CD4-positive, alpha-beta T cell treated with Interleukin-1 beta for 1 hour (primary cell): Measurements from ENCODE around the gene ARHGEF7.

ENCODE experiments used
- DNase-seq, 2 donors: peaks; one replicate each; pipeline ENCODE4 v3.0.0-alpha.2; 2020 to 2022

Gene ARHGEF7

DNA sequence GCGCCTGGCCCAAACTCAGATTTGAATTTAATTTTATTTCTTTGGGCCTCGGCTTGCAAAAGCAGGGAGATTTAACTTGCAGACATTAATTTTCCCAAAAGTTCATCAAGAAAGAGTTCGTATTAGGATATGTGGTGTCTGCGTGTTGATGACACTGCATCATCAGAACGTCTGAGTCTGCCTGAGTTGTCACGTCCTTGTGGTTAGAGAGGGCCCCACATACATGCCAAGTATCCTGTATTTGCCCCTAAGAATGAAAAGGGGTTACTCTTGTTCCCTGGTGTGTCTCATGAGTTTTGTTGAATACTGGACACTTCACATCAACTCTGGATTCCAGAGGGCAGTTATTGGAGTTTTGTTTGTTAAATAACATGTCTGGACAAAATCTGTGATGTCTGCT is 199.7 kb downstream of the ARHGEF7 start:
- DNase-seq: no peak

DNA sequence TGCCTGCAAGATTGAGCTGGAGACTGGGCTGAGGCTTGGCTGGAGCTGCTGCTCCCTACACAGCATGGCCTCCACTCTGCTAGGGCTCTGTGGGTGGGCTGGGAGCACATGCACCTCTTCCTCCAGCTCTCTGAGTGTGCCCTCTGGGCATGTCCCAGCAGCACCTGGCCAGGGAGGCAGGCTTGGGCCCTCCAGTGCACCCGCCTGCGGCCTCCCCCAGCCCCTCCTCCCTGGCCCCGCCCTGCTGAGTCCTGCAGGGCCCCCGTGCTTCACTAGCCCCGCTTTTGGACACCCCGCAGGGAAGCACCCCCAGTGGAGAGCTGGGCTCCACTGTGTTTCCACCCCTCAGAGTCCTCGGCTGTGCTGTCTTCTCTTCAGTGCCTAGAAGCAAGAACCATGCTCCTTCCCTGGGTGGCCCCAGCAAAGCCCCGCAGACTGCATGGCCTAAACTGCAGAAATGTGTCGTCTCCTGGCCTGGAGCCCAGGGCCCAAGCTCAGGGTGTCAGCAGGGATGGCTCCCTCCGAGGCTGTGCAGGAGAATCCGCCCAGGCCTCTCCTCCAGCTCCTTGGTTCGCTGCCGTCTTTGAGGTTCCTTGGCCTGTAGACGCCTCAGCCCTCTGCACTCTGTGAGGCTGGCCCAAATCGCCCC is 200.4 kb downstream of the ARHGEF7 start:
- DNase-seq: no peak

DNA sequence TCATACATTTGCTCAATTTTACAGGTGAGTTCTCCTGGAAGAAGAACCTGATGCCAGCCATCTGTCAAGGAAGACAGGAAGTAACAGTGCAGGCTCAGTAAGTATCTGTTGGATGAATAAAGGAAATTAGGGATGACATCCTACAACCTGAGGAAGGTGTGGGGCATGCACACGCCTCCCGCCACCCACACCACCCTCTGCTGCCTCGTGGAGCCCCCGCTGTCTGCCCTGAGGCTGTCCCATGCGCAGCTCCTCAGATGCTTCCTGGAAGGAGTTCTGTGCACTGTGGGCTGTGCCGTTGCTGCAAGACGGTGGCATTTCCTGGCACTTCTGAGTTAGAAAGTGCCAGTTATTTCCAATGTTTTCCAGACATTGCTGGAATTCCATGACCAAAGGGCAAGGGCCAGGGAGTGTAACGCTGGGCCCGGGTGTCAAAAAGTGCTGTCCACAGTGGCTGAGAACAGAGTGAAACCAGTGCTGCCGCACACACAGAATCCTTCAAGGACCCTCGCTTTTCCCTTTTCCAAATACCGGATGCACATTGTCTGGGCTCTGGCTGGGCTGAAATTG is 201.1 kb downstream of the ARHGEF7 start:
- DNase-seq: no peak

DNA sequence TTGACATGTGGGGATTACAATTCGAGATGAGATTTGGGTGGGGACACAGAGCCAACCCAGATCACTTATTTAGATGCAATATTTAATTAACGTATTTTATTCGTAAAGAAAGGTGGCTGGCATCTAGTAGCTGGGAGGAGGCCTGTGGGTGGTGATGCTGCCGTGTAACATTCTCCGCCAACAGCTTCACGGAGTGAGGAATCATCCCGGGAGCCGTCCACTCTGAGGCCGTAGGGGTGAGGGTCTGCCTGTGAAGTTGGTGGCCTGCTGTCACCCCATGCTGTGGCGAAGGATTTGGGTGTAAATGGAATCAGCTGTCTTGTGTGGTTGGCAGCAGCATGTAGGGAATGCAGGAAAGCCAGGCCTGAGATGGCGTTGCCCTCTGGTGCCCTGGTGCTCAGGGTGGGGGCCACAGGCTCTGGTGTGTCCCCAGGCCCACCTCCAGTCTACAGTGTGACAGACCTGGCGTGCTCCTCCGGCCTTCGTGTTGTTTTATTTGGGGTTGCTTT is 202.0 kb downstream of the ARHGEF7 start:
- DNase-seq: no peak

DNA sequence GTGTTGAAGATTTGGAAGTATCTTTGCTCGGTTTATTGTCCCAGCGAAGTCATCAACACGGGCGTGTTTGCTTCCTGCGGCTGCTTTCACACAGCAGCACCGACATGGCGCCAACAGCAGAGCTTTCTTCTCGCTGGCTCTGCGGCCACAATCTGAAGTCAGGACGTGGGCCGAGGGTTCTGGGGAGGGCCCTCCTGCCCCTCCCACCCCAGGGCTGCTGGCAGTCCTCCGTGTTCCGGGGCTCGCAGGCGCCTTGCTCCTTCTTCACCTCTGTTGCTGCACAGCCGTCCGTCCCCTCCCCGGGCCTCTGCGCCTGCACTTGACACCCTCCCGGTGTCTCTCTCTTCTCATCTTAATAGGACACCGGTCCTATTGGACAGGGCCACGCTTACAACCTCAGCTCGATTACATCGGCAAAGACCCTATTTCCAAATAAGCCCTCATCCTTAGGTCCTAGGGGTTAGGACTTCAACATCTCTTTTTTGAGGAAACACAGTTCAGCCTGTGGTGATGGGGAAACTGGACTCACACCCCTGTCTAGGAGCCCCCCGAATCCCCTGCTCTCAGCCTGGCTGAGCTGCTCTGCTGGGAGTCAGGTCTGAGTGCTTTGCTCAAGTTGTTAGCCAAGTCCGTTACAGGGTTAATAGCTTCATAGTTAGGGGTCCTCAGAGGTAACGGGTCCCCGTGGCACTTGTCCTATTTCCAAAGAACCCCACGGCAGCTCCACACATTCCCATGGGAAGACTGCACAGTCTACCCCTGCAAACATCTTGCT is 202.6 kb downstream of the ARHGEF7 start:
- no peak for DNase-seq

DNA sequence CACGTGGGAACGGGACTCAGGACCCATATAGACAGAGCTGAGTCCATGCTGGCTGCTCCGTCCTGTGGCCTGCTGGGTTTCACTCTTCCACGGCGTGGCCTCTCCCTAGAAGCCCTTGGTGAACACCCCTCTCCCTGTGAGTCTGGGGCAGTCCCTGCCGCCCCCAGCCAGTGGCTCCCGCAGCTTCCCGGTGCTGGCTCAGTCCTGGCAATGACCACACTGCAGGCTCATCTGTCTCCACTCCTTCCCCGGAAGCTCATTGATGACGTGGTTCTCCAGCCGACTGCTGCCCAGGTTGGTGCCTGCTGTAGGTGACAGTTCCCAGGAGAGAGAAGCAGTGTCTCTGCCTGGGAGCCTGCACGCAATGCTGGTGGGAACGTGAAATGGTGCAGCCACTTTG is 203.3 kb downstream of the ARHGEF7 start:
- no peak for DNase-seq

DNA sequence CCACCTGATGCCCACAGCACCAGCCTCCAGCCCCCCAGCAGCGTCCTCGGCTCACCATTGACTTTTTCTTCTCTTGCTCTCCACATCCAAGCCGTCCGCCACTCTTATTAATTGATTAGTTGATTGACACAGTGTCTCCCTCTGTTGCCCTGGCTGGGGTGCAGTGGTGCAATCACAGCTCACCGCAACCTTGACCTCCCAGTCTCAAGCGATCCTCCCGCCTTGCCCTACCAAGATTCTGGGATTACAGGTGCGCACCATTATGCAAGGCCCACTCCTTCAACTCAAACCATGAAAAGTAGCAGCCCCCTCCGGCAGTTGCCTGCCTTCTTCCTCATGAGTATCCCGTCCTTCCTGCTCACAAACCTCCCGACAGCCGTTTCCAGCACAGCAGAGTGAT is 204.4 kb downstream of the ARHGEF7 start:
- no peak for DNase-seq

DNA sequence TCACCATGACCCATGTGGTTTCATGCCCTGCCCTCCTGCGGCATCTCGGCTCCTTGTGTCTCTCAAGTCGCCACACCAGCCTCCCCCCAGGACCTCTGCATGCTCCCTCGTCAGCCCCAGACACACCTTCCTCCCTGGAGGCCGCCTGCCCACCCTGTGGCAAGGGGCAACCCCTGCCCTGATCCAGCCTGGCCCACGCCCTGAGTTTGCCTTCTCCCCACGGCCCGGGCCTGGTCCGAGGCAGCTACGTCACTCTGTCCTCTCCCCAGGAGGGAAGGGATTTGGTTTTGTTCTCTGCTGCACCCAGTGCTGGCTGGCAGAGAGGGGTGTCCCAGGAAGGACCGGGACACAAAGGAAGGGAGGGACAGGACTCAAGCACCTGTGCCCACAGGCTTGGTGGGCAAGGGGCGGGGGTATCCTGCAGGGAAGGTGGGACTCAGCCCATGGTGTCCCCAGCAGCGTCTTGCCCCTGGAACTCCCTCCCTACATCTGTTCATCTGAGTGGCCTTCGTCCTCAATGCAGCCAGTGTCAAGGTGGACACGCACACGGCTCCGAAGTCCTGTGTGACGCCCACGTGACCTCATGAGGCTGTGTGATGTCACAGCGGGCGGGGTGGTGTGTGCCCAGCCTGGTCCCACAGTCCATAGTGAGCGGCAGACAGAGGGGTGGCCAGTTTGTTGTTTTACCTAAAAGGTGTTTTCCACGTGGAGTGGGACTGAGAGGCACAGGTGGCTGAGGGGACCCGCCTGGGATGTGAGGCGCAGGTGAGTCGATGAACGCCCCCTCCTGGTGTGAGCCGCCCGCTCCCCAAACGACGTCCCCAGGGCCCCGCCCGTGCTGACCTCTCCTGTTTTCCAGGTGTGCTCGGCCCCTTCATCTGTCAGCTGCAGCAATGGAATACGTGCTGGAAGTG is 205.1 kb downstream of the ARHGEF7 start, which contains the start of gene TEX29:
Gene TEX29 (plus strand): TSS at position 645 of the 914 bp plus-strand sequence. CDS start 249 bp downstream, at position 894.
- no peak for DNase-seq

DNA sequence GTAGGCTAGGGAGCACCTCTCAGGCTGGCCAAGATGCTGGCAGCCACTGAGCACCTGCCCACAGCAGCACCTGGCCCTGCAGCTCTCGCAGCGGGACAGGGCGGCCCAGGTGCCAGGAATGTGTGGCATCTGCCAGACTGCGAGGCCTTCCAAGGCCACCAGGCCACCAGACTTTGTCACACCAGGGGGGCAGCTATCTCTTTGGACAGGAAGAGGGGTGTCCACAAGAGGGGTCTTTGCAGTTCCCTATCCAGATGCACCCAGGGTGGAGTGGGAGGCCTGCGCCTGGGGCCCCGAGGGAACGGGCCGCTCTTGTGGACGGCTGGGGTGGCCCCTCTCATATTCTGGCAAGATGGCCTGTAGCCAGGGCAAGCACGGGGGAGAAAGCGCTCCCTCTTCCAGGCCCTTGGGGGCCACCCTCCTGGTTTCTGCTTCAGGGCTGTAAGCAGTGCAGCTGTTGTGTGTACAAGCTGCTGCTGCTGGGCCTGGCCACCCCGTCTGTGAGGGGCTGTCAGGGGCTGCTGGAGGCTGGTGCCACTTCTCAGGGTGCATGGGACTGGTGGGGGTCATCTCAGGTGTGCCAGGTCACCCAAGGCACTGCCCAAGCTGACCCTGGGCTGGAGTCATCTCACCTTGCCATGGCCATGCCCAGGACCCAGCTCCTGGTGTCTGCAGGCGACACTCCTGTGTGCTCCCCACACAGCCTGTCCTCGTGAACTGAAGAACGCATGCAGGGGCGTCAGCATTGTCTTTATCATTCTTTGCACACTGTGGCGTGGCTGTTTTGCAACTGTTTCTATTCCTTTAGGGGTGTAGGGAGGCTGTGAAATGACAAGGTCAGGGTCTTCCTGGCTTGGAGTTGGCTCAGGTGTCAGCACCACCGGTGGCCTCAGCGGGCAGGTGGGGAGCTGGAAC is 207.1 kb downstream of the ARHGEF7 start:
- DNase-seq: no peak

DNA sequence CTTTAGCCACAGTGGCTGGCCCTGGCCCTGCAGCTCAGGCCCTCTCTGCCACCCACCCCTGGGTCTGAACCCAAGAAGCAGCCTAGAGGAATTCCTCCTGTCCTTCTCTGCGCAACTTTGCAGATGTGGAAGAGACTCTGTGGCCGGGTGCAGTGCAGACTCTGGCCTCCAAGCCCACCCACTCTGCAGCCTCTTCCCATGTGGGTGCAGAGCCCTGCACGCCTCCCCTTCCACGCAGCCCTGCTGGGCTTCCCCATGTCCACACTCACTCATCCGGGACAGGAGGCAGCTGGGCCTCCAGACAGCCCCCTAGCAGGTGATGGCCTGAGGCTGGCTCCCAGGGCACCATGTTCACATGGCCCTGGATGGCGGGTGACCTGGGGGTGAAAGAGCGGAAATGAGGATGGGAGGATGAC is 207.8 kb downstream of the ARHGEF7 start:
- DNase-seq: no peak

DNA sequence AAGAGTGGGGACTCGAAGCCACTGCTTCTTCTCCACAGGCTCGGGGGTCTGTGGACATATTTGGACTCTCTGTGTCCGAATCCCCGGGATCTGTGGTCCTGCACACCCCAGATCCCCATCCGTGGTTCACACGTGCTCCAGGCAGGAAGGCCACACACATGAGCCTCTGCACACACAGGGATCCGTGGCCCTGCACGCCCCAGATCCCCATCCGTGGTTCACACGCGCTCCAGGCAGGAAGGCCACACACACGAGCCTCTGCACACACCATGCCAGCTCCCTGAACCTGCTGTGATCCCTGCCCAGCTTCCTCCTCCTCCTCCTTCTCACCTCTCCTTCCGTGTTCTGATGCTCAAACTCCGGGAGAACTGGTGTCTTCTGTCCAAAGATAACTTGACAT is 208.4 kb downstream of the ARHGEF7 start:
- no peak for DNase-seq

DNA sequence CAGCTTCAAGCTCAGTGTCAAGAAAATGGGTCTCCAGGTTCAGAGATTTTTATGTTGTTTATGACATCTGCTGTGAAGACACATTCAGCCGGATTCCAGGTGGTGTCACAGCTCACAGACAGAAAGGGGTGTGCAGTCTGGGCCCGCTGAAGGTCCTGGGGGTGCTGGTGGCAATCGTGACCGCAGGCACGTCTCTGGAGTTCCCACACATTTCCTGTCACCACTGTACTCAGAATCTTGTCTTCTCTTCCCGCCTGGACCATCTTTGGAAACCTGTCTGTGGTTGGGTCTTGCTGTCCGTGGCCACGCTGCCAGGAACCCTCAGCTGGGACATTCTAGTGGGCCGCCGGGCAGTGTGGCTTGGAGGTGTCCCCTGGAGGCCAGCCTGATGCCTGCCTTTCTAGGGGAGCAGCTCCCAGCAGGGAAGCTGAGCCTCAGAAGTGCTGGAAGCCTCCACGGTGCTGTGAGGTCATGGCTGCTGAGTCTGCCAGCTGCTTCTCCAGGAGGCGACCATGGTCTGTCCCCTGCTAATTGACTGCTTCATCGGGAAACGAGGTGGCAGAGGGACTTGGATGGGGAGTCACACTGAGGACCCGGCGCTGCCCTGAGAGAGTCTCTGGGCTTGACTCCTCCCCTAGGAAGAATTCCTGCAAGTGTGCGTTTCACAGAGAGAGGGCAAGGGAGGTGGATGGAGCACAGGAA is 209.0 kb downstream of the ARHGEF7 start:
- DNase-seq: no peak

DNA sequence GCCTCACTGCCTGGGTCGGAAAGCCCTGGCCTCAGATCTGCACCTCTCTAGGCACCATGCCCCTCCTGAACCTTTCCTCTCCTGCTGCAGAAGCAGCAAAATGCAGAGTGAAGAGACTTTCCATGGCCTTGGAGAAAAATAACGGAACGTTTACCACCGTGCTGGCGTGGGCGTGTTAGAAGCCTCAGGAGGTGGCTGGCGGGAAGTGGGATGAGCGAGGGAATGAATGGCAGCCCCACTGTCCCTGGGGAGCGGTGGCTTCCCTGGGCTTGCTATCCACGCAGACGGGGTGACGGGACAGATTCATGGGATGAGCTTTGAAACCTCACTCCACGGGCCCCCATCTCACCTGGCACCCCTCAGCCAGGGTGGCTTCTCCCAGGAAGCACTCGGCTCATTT is 209.6 kb downstream of the ARHGEF7 start:
- no peak for DNase-seq

DNA sequence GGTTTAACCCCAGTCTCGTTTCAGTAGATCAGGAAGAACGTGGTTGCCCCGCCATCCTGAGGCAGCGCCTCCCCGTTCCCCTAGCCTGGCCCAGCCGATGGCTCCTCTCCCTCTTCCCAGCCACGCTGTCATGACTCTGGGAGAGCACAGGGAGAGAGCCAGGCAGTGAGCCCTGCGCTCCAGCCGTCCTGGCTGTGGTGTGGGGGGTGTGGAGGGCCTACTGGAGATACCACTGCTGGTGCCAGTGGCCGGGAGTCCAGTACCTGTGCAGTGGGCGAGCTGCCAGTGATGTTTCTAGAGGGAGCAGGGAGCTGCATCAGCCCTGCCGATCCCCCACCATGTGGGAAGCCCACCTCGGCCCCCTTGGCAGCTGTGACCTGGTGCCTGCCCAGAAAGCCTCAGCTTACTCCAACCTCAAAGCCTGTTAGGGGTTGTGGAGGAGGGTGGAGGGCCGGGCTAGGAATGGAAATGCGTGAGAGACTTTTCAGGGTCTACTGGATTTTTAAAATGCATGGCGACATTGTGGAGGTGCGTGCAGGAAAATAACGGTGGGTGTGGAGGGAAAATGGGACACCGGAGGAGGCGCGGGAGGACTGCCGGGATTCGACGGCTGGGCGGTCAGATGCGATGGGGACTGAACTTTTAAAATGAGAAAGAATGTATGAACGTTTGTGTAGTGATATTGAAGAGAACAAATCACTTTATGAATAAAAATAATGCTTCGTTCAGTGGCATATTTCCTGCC is 210.2 kb downstream of the ARHGEF7 start:
- no peak for DNase-seq

DNA sequence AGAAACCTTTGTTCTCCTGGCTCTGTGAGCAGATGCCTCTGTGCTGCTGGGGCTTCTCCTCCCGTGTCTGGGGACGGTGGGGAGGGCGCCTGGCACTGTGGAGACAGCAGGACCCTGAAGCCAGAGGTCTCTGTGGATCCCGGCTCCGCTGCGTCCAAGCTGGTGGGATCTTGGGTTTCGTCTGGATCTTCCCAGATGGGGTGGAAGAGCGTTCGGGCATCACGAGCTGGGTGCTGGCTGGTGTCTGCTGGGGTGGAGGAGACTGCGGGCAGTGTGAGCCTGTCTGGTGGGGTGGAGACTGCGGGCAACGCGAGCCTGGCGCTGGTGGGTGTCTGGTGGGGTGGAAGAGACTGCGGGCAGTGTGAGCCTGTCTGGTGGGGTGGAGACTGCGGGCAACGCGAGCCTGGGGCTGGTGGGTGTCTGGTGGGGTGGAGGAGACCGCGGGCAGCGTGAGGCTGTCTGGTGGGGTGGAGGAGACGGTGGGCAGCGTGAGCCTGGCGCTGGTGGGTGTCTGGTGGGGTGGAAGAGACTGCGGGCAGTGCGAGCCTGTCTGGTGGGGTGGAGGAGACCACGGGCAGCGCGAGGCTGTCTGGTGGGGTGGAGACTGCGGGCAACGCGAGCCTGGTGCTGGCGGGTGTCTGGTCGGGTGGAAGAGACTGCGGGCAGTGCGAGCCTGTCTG is 211.0 kb downstream of the ARHGEF7 start:
- no peak for DNase-seq

DNA sequence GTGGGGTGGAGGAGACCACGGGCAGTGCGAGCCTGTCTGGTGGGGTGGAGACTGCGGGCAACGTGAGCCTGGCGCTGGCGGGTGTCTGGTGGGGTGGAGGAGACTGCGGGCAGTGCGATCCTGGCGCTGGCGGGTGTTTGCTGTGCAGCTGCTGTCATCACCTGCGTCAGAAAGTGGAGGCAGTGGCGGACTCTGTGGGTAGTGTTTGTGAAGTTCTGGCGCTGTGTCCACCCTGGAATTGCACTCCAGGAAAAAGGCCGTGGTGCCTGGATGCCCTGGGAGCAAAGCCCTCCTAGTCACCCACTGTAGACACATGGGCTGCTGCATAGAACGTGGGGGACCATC is 211.5 kb downstream of the ARHGEF7 start:
- DNase-seq: no peak

DNA sequence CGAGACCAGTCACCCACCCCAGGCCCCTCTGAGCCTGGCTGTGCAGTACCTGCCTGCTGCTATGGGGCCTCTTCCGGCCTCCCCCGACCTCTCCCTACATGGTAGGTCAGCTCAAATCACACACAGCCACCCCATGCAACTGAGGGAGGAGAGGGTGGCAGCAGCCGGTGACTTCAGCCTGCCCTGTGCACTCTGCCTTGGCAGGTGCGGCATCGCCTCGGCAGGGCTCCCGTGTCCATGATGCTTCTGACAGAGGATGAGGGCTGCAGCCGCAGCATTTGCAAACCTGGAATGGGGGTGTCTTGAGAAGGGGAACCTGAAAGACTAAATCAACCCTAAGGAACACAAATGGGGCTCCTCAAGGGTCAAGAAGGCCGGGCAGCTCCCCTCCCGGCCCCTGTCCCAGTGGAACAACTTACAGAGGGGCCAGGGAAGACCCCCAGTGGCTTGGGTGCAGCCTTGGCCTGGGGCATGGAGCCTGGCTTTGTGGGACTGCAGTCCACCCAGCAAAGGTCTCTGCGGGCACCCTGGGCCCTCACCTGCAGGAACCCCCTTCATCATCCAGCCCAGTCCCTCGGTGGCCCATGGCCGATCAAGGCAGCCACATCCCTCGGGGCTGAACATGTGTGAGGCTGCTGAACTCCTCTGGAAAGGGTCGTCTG is 212.0 kb downstream of the ARHGEF7 start:
- no peak for DNase-seq

DNA sequence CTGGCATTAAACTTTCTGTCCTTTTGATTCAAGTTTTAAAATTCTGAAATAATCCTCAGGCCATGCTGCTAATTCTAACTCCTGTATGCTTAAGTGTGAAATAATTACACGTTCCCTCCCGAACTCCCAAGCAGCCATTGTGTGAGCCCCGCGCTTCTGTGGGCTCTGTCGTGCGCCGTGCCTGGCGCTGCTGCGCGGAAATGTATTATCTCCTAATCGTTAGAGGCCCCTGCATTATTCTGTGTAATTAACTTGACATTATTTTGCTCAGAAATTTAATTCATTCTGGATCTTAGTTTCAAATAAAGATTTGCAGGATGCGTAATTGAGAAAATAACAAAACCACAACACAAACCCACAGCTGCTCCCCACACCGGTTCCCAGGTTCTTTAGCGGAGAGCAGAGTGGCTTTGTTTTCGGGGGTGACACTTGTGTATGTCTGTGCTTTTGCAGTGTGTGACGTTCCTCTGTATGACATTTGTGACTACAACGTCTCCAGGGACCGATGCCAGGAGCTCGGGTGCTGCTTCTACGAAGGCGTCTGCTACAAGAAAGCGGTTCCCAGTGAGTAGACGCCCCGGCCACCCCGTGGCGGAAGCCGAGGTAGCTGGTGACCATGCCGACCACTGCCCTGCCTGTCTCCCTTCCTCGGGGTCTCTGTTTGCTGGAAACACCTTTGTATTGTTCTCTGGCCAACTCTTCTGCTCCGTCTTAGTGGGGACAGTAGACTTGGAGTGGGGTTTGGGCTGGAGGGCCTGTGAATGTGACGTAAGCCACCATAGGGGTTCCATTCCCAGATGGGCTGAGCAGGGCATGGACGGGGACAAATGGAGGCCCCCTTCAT is 212.8 kb downstream of the ARHGEF7 start:
- no peak for DNase-seq
